Measurements from ENCODE around the gene CADPS. TPM values are rescaled to one million over a fixed set of nuclear protein-coding genes. Genes with fewer than 3 reads are reported as not detected.

Gene CADPS
- polyA plus RNA-seq, 1 of the 3 experiments (the other 2 are of a cell fraction): 5.8 TPM

DNA sequence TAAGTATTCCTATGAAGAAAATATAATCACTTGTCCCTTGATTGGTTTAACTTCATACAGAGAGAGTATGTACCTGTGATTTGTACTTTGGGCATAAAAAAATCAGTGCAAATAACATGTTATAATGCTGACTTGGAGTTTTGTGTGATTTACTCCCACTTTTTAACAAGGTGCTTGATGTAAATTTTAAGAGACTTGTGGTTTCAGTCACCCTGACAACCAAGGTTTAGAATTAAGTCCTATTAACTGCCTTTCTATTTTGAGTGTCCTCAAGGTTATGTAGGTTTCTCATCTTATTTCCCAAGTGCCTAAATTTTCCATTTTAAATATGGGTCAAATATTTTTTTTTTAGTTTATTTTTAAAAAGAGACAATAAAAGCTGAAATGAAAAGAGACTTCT is 244.6 kb downstream of the CADPS start:
- CTCF ChIA-PET: interaction anchor here (0.6 to 1.1 kb wide), 2 partner anchors 35 to 298 kb away, joined by 3 read pairs; no protein-coding TSS in a partner anchor
- POLR2A ChIA-PET: no interaction called here

GRCh38 chr3:62625268-62625667 is 249.9 kb downstream of the CADPS start:
- Histone ChIP-seq H3K4me2 (no peak overlapping the region), H3K4me3 (ENCODE audit: low read depth in 2 of 2, low read length in 1 of 2) (no peak overlapping the region), H2AFZ (ENCODE audit: low read depth) (no peak overlapping the region), H3K79me2 (ENCODE audit: insufficient read depth) (no peaks in the 10 kb centered on the region), H3K27ac (ENCODE audit: low read depth in 2 of 2, low read length in 1 of 2) (no peak overlapping the region), H3F3A (replicated peaks; ENCODE audit: insufficient read depth) (no peaks in the 10 kb centered on the region), H3K9me2 (no peaks in the 10 kb centered on the region), H4K20me1 (ENCODE audit: insufficient read depth) (no peaks in the 10 kb centered on the region), H3K9me3 (no peaks in the 10 kb centered on the region), H3K4me1 (ENCODE audit: control insufficient read depth in 1 of 2, insufficient read depth in 2 of 2, low read depth in 1 of 2, low read length in 1 of 2) (no peaks in the 10 kb centered on the region), H3K27me3 (ENCODE audit: insufficient read depth) (no peaks in the 10 kb centered on the region), H3K36me3 (replicated peaks in 1 of 2; ENCODE audit: control insufficient read depth in 1 of 2, insufficient read depth in 2 of 2, low read length in 1 of 2) (no peaks in the 10 kb centered on the region), H3K9ac (no peak overlapping the region)
- no peak for DNase-seq
- ChIA-PET CTCF (interaction anchor here (1.3 to 1.4 kb wide), 3 partner anchors 603 to 708 kb away, joined by 3 to 4 read pairs (median 4); no protein-coding TSS in a partner anchor), POLR2A (no interaction called here)
- no peak for TF ChIP-seq RFX5 (IDR thresholded peaks at IDR 0.05; ENCODE audit: low read length)
- no peak for TF ChIP-seq RCOR1 (IDR thresholded peaks at IDR 0.05; ENCODE audit: low read length)
- no peak for TF ChIP-seq RAD21 (IDR thresholded peaks at IDR 0.05; ENCODE audit: low read length)
- whole genome bisulfite sequencing (ENCODE audit: low lambda C conversion rate): 44% methylated on average over 6 of the region's 6 CpGs

More for the DNA sequence above, 244.6 kb downstream of the CADPS start:
- Histone ChIP-seq H3K36me3 (replicated peaks in 1 of 2; ENCODE audit: control insufficient read depth in 1 of 2, insufficient read depth in 2 of 2, low read length in 1 of 2) (no peaks in the 10 kb centered on the region), H3K79me2 (ENCODE audit: insufficient read depth) (no peaks in the 10 kb centered on the region), H4K20me1 (ENCODE audit: insufficient read depth) (no peaks in the 10 kb centered on the region), H3K4me1 (ENCODE audit: control insufficient read depth in 1 of 2, insufficient read depth in 2 of 2, low read depth in 1 of 2, low read length in 1 of 2) (no peaks in the 10 kb centered on the region), H3K4me3 (ENCODE audit: low read depth in 2 of 2, low read length in 1 of 2) (no peak overlapping the region), H2AFZ (ENCODE audit: low read depth) (no peak overlapping the region), H3K9me3 (no peaks in the 10 kb centered on the region), H3K27ac (ENCODE audit: low read depth in 2 of 2, low read length in 1 of 2) (no peak overlapping the region), H3K9ac (no peak overlapping the region), H3K4me2 (no peak overlapping the region), H3K9me2 (no peaks in the 10 kb centered on the region), H3F3A (replicated peaks; ENCODE audit: insufficient read depth) (no peaks in the 10 kb centered on the region), H3K27me3 (ENCODE audit: insufficient read depth) (no peaks in the 10 kb centered on the region)
- no peak for DNase-seq
- TF ChIP-seq, protein P1, sequence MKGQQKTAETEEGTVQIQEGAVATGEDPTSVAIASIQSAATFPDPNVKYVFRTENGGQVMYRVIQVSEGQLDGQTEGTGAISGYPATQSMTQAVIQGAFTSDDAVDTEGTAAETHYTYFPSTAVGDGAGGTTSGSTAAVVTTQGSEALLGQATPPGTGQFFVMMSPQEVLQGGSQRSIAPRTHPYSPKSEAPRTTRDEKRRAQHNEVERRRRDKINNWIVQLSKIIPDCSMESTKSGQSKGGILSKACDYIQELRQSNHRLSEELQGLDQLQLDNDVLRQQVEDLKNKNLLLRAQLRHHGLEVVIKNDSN (IDR thresholded peaks at IDR 0.05; ENCODE audit: borderline replicate concordance, low read depth): no peak
- no peak for TF ChIP-seq EP300 (IDR thresholded peaks at IDR 0.05; ENCODE audit: borderline replicate concordance in 1 of 2, low read depth in 1 of 2, low read length in 1 of 2)
- no peak for TF ChIP-seq GATA2 (CRISPR knock-in tag; IDR thresholded peaks at IDR 0.05)
- TF ChIP-seq, protein P2, sequence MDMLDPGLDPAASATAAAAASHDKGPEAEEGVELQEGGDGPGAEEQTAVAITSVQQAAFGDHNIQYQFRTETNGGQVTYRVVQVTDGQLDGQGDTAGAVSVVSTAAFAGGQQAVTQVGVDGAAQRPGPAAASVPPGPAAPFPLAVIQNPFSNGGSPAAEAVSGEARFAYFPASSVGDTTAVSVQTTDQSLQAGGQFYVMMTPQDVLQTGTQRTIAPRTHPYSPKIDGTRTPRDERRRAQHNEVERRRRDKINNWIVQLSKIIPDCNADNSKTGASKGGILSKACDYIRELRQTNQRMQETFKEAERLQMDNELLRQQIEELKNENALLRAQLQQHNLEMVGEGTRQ (IDR thresholded peaks at IDR 0.05; ENCODE audit: borderline replicate concordance, low read depth, low read length): no peak
- no peak for TF ChIP-seq FOXJ3 (CRISPR knock-in tag; IDR thresholded peaks at IDR 0.05)
- TF ChIP-seq ZBTB33 (IDR thresholded peaks at IDR 0.05; ENCODE audit: borderline replicate concordance, low read depth): no peak

All from SK-N-SH (cell line).